HCT116 (cell line): ENCODE measurements around the gene ZNF341. TPM values are rescaled to one million over a fixed set of nuclear protein-coding genes. Genes with fewer than 3 reads are reported as not detected.

Experiments
- ATAC-seq: fragments of 200-7000 bp; cut with Tn5 transposase; 2 replicates; pipeline ENCODE4 v1.9.1; 2020; ENCODE audit warnings: mild to moderate bottlenecking, moderate library complexity
- BruUV-seq: library from RNA; stranded (reverse); fragments of 400-500 nt; replicated peaks from 2 replicates; lab custom pipeline; 2021; lab: Mats Ljungman, UMichigan
- CTCF ChIA-PET: fragments of 300-600 bp; sonication (Branson Sonifier 250); formaldehyde crosslinking; loops from one replicate; lab custom pipeline; 2021; ENCODE audit warnings: antibody characterized with exemption; lab: Charles Lee
- POLR2A ChIA-PET: fragments of 300-600, 350-600 bp; sonication (Branson Sonifier 250); formaldehyde crosslinking; loops from one replicate; lab custom pipeline; 2021; ENCODE audit warnings: antibody characterized with exemption; lab: Charles Lee
- RAD21 ChIA-PET, 2 experiments: fragments of 300-600 bp; sonication (Branson Sonifier 250); formaldehyde crosslinking; loops; one replicate each; lab custom pipeline; 2023; ENCODE audit warnings: low total read pairs in 2 of 2; ENCODE audit not compliant: uncharacterized antibody in 2 of 2, unreplicated experiment in 2 of 2, low non-redundant PET in 1 of 2; lab: Charles Lee
- DNase-seq: peaks from one replicate; pipeline ENCODE4 v3.0.0-alpha.2; 2010; ENCODE audit warnings: low read depth, low spot score
- H2AFZ ChIP-seq: fragments of 200-600 bp; shearing (Covaris generic), sonication (generic); 2 replicates; pipeline ENCODE4 v1.6.1; 2017; ENCODE audit warnings: low read depth, mixed run types, mixed read lengths, antibody characterized with exemption, low read length; ENCODE audit not compliant: poor library complexity, severe bottlenecking
- H3K27ac ChIP-seq: 2 replicates; pipeline ENCODE4 v1.5.1; 2012; ENCODE audit warnings: low read depth, low read length
- H3K27me3 ChIP-seq: fragments of 200-600 bp; sonication (generic); 2 replicates; pipeline ENCODE4 v1.6.1; 2016; ENCODE audit warnings: mixed run types, low read length, mixed read lengths; ENCODE audit not compliant: insufficient read depth
- H3K36me3 ChIP-seq, 2 experiments: fragments of 200-500 bp in 1 of 2; fragments of 200-600 bp in 1 of 2; sonication (Bioruptor generic) in 1 of 2; sonication (generic) in 1 of 2; 2 replicates each; pipeline versions ENCODE4 v1.5.1 to v1.6.1; 2014 to 2016; ENCODE audit warnings: low read length in 2 of 2, inconsistent platforms in 1 of 2, mixed read lengths in 1 of 2, mixed run types in 1 of 2; ENCODE audit not compliant: insufficient read depth in 2 of 2, control insufficient read depth in 1 of 2
- H3K4me1 ChIP-seq, 2 experiments: fragments of 200-600 bp in 1 of 2; sonication (generic) in 1 of 2; 2 replicates each; pipeline versions ENCODE4 v1.5.1 to v1.6.1; 2012 to 2017; ENCODE audit warnings: low read length in 2 of 2, inconsistent platforms in 1 of 2, mild to moderate bottlenecking in 1 of 2, mixed read lengths in 1 of 2, mixed run types in 1 of 2, moderate library complexity in 1 of 2; ENCODE audit not compliant: insufficient read depth in 2 of 2, control insufficient read depth in 1 of 2
- H3K4me2 ChIP-seq: fragments of 200-600 bp; sonication (generic); 2 replicates; pipeline ENCODE4 v1.6.1; 2017; ENCODE audit warnings: mixed run types, low read length, mixed read lengths
- H3K4me3 ChIP-seq, 2 experiments: fragments of 200-600 bp in 1 of 2; sonication (generic) in 1 of 2; replicated peaks in 1 of 2; 2 replicates each; pipeline ENCODE4 v1.5.1; 2011 to 2016; ENCODE audit warnings: low read length in 2 of 2, control low read depth in 1 of 2, low read depth in 1 of 2, mild to moderate bottlenecking in 1 of 2, mixed read lengths in 1 of 2, mixed run types in 1 of 2
- H3K79me2 ChIP-seq: fragments of 200-600 bp; sonication (generic); 2 replicates; pipeline ENCODE4 v1.6.1; 2017; ENCODE audit warnings: mild to moderate bottlenecking, mixed run types, low read length, moderate library complexity, mixed read lengths; ENCODE audit not compliant: insufficient read depth
- H3K9ac ChIP-seq: fragments of 200-600 bp; sonication (generic); 2 replicates; pipeline ENCODE4 v1.6.1; 2016; ENCODE audit warnings: low read length, mixed read lengths
- H3K9me2 ChIP-seq: fragments of 200-600 bp; sonication (generic), shearing (Covaris generic); 2 replicates; pipeline ENCODE4 v1.6.1; 2017; ENCODE audit warnings: mixed run types, mild to moderate bottlenecking, moderate library complexity; ENCODE audit not compliant: insufficient read depth
- H3K9me3 ChIP-seq, 2 experiments: fragments of 200-500 bp in 1 of 2; fragments of 200-600 bp in 1 of 2; sonication (Bioruptor generic) in 1 of 2; sonication (generic) in 1 of 2; 2 replicates each; pipeline ENCODE4 v1.6.1; 2014 to 2017; ENCODE audit warnings: low read length in 2 of 2, mixed read lengths in 2 of 2, inconsistent platforms in 1 of 2, low read depth in 1 of 2, mild to moderate bottlenecking in 1 of 2, mixed run types in 1 of 2, moderate library complexity in 1 of 2; ENCODE audit not compliant: control insufficient read depth in 1 of 2, insufficient read depth in 1 of 2
- H4K20me1 ChIP-seq: fragments of 200-600 bp; sonication (generic), shearing (Covaris generic); 2 replicates; pipeline ENCODE4 v1.6.1; 2017; ENCODE audit warnings: mixed run types, mild to moderate bottlenecking, moderate library complexity; ENCODE audit not compliant: insufficient read depth
- ELF1 ChIP-seq: IDR thresholded peaks from 2 replicates; pipeline ENCODE4 v1.6.1; 2012; ENCODE audit warnings: low read depth, borderline replicate concordance
- EZH2 ChIP-seq: fragments of 200-600 bp; sonication (generic); IDR thresholded peaks from 2 replicates; pipeline ENCODE4 v1.6.1; 2017; ENCODE audit warnings: antibody characterized with exemption, mixed run types
- EZH2phosphoT487 ChIP-seq: fragments of 200-600 bp; IDR thresholded peaks from 2 replicates; pipeline ENCODE4 v1.6.1; 2018; ENCODE audit warnings: antibody characterized with exemption, borderline replicate concordance
- FOSL1 ChIP-seq: IDR thresholded peaks from 2 replicates; pipeline ENCODE4 v1.6.1; 2012; ENCODE audit warnings: low read depth
- JUND ChIP-seq: IDR thresholded peaks from 2 replicates; pipeline ENCODE4 v1.6.1; 2012
- POLR2AphosphoS5 ChIP-seq: IDR thresholded peaks from 2 replicates; pipeline ENCODE4 v1.6.1; 2011; ENCODE audit warnings: mild to moderate bottlenecking, low read depth, low read length, moderate library complexity
- RAD21 ChIP-seq: IDR thresholded peaks from 2 replicates; pipeline ENCODE4 v1.6.1; 2012; ENCODE audit warnings: low read depth, mild to moderate bottlenecking
- REST ChIP-seq: IDR thresholded peaks from 2 replicates; pipeline ENCODE4 v1.6.1; 2012; ENCODE audit warnings: low read depth
- SRF ChIP-seq: IDR thresholded peaks from 2 replicates; pipeline ENCODE4 v1.6.1; 2012; ENCODE audit warnings: low read depth
- YY1 ChIP-seq: IDR thresholded peaks from 2 replicates; pipeline ENCODE4 v1.6.1; 2011; ENCODE audit warnings: low read length, low read depth, moderate library complexity, mild to moderate bottlenecking; ENCODE audit not compliant: insufficient replicate concordance; ENCODE audit errors: extremely low read depth
- intact Hi-C: fragments of 100-400 bp; cut with micrococcal nuclease; formaldehyde crosslinking; loops from 2 replicates; pipeline ENCODE4 v1.10.0; 2022
- total RNA-seq: library from RNA; stranded (reverse); gene quantifications from one replicate; pipeline ENCODE4 v1.2.1, GENCODE V29; 2021; ENCODE audit not compliant: unreplicated experiment
- TF ChIP-seq, protein P1 (sequence below), 3 experiments: fragments of 200-600 bp in 1 of 3; sonication (generic) in 1 of 3; IDR thresholded peaks in 2 of 3; conservative IDR thresholded peaks in 1 of 3; 2 replicates each; pipeline ENCODE4 v1.5.1; 2012 to 2017; ENCODE audit warnings: low read depth in 2 of 3, low read length in 2 of 3, antibody characterized with exemption in 1 of 3, borderline replicate concordance in 1 of 3, control low read depth in 1 of 3, mild to moderate bottlenecking in 1 of 3, mixed read lengths in 1 of 3, mixed run types in 1 of 3, moderate library complexity in 1 of 3; ENCODE audit not compliant: insufficient read depth in 1 of 3

Gene ZNF341
- total RNA-seq, 1 experiment from 2014 or later: 4.9 TPM

DNA sequence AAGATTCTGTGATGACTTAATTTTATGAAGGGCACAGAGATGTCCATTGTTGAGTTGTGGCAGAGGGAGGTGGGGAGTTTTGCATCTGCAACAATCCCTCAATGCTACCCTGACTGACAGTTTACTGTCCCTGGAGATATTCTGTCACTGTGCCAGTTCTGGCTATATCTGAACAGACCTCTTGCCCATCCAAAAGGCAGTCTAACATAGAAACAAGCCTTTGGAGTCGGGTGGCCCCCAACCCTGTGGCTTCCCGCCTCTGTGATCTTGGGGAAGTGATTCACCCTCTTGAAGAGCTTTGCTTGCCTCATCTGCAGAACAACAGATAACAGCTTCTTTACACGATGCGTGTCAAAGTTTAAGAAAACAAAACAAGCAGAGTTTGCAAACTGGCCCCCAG, 41.8 kb upstream of the ZNF341 start:
- no peaks in the 10 kb centered on the region for H3K27me3 ChIP-seq
- no peaks in the 10 kb centered on the region for H4K20me1 ChIP-seq
- no peak for TF ChIP-seq SRF
- no peak for TF ChIP-seq POLR2AphosphoS5
- no peak for TF ChIP-seq EZH2phosphoT487
- no peak for TF ChIP-seq EZH2
- TF ChIP-seq FOSL1: no peak
- TF ChIP-seq, protein P1, sequence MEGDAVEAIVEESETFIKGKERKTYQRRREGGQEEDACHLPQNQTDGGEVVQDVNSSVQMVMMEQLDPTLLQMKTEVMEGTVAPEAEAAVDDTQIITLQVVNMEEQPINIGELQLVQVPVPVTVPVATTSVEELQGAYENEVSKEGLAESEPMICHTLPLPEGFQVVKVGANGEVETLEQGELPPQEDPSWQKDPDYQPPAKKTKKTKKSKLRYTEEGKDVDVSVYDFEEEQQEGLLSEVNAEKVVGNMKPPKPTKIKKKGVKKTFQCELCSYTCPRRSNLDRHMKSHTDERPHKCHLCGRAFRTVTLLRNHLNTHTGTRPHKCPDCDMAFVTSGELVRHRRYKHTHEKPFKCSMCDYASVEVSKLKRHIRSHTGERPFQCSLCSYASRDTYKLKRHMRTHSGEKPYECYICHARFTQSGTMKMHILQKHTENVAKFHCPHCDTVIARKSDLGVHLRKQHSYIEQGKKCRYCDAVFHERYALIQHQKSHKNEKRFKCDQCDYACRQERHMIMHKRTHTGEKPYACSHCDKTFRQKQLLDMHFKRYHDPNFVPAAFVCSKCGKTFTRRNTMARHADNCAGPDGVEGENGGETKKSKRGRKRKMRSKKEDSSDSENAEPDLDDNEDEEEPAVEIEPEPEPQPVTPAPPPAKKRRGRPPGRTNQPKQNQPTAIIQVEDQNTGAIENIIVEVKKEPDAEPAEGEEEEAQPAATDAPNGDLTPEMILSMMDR (IDR thresholded peaks at IDR 0.05 in 2 of 3, conservative IDR thresholded peaks at IDR 0.05 in 1 of 3; ENCODE audit: borderline replicate concordance in 1 of 3, insufficient read depth in 1 of 3, low read depth in 2 of 3, low read length in 2 of 3): no peak
- TF ChIP-seq ELF1: no peak
- no peak for TF ChIP-seq JUND
- TF ChIP-seq, all 23 proteins: peak for 0
- ChIA-PET POLR2A (no interaction called here), CTCF (no interaction called here), RAD21 (no interaction called here)
- H3K4me3 ChIP-seq: no peak overlapping the region
- ATAC-seq (no peak), DNase-seq (no peak)
- H2AFZ ChIP-seq: no peak overlapping the region
- no peaks in the 10 kb centered on the region for H3K9me2 ChIP-seq
- no TSS peak for BruUV-seq
- no peaks in the 10 kb centered on the region for H3K9me3 ChIP-seq
- peaks cover 7 to 23% of the 10 kb centered on the region in 2 experiments for H3K4me1 ChIP-seq
- peaks cover 6% of the 10 kb centered on the region for H3K79me2 ChIP-seq
- H3K36me3 ChIP-seq: no peaks in the 10 kb centered on the region
- peak overlapping the region; percentile 32; the same call in 1 of the 2 replicates for H3K4me2 ChIP-seq
- intact Hi-C loops: no loop called here
- H3K27ac ChIP-seq: no peak overlapping the region
- no peak overlapping the region for H3K9ac ChIP-seq

- H3K9me2 ChIP-seq: no peaks in the 10 kb centered on the region
- H3K36me3 ChIP-seq: no peaks in the 10 kb centered on the region
- ChIA-PET RAD21 (no interaction called here), POLR2A (interaction anchor here (0.9 kb wide), 1 partner anchor 27 kb away, joined by 3 read pairs; the partner anchor contains the start of gene PXMP4), CTCF (no interaction called here)
- DNase-seq (no peak), ATAC-seq (no peak)
- intact Hi-C loops: no loop called here
- peaks cover 2 to 6% of the 10 kb centered on the region in 2 experiments; a peak in 2 of 4 replicates for H3K4me1 ChIP-seq
- H3K27me3 ChIP-seq: no peaks in the 10 kb centered on the region
- no TSS peak for BruUV-seq
- H3K4me2 ChIP-seq: no peak overlapping the region
- no peaks in the 10 kb centered on the region for H4K20me1 ChIP-seq
- TF ChIP-seq REST (no peak), YY1 (no peak), RAD21 (no peak)
- H3K9me3 ChIP-seq: no peaks in the 10 kb centered on the region
- no peak overlapping the region for H3K27ac ChIP-seq
- no peak overlapping the region for H3K4me3 ChIP-seq
- no peak overlapping the region for H3K9ac ChIP-seq
- H3K79me2 ChIP-seq: no peaks in the 10 kb centered on the region
- no peak overlapping the region for H2AFZ ChIP-seq
These were observed 38.5 kb upstream of the ZNF341 start for GRCh38 chr20:33693289-33693688.
